Nucleus accumbens (tissue), 56 donors: Measurements from ENCODE around the gene MAN2A2.
"Not testable (repeated sequence)": the region's sequence is repeated elsewhere in the genome, so short reads cannot be mapped to it uniquely, and the experiment has no call there.

Source experiments
- DNase-seq, 56 donors: peaks; one replicate each; lab custom pipeline; 2025; lab: John Stamatoyannopoulos, UW

Gene MAN2A2

GRCh38 chr15:90882781-90883525 is 20.1 kb upstream of the MAN2A2 start:
- DNase-seq = no peak

- no peak for DNase-seq
Measured at GRCh38 chr15:90883526-90883975, 19.6 kb upstream of the MAN2A2 start.

GRCh38 chr15:90883976-90884718 is 19.0 kb upstream of the MAN2A2 start, which contains the start of gene FES:
TSS of gene FES (plus strand) at chr15:90884504. CDS start at chr15:90885046, 542 bp downstream.
- DNase-seq = peak in 8 of 56 donors; percentile 16 to 51 (median 24)

- no peak for DNase-seq
Measured at GRCh38 chr15:90884719-90885431, 18.2 kb upstream of the MAN2A2 start.

GRCh38 chr15:90885432-90886290 is 17.4 kb upstream of the MAN2A2 start:
- peak in 45 of 56 donors; percentile 17 to 82 (median 51) for DNase-seq

GRCh38 chr15:90886291-90886614 is 16.8 kb upstream of the MAN2A2 start:
- DNase-seq = no peak

GRCh38 chr15:90887037-90887481 is 16.0 kb upstream of the MAN2A2 start:
- no peak for DNase-seq

- DNase-seq = peak in 2 of 56 donors; percentile 12 to 61
Measured at GRCh38 chr15:90889313-90889730, 13.8 kb upstream of the MAN2A2 start.

GRCh38 chr15:90889736-90890456 is 13.2 kb upstream of the MAN2A2 start:
- DNase-seq = peak in 1 of 56 donors; percentile 61

GRCh38 chr15:90890839-90891238 is 12.3 kb upstream of the MAN2A2 start:
- no peak for DNase-seq

GRCh38 chr15:90891346-90891949 is 11.7 kb upstream of the MAN2A2 start:
- no peak for DNase-seq

GRCh38 chr15:90892023-90892422 is 11.1 kb upstream of the MAN2A2 start:
- no peak for DNase-seq

GRCh38 chr15:90892498-90893174 is 10.5 kb upstream of the MAN2A2 start:
- no peak for DNase-seq

GRCh38 chr15:90893175-90894090 is 9.7 kb upstream of the MAN2A2 start:
- no peak for DNase-seq

- peak in 46 of 56 donors; percentile 15 to 80 (median 63) for DNase-seq
Measured at GRCh38 chr15:90895571-90896117, 7.5 kb upstream of the MAN2A2 start.

- not testable (repeated sequence) for DNase-seq
Measured at GRCh38 chr15:90897131-90897655, 5.9 kb upstream of the MAN2A2 start.
